CD4-positive, alpha-beta T cell (primary cell): ENCODE results near the gene RAB41. TPM values are rescaled to one million over a fixed set of nuclear protein-coding genes. Genes with fewer than 3 reads are reported as not detected.
"Not testable (repeated sequence)": the region's sequence is repeated elsewhere in the genome, so short reads cannot be mapped to it uniquely, and the experiment has no call there.

ENCODE experiments used
- ATAC-seq: fragments of 200-7000 bp; cut with Tn5 transposase; one replicate; pipeline ENCODE4 v1.10.0; 2022; ENCODE audit warnings: mild to moderate bottlenecking; ENCODE audit not compliant: poor library complexity
- CTCF ChIA-PET: fragments of 350-600 bp; sonication (Branson Sonifier 250); formaldehyde crosslinking; loops from one replicate; lab custom pipeline; 2021; ENCODE audit warnings: antibody characterized with exemption, inconsistent platforms; lab: Charles Lee
- POLR2A ChIA-PET: fragments of 350-600 bp; sonication (Branson Sonifier 250); formaldehyde crosslinking; loops from one replicate; lab custom pipeline; 2021; ENCODE audit warnings: antibody characterized with exemption, inconsistent platforms; lab: Charles Lee
- DNase-seq, 14 experiments: peaks; one replicate each; pipeline ENCODE4 v3.0.0-alpha.2; 2013 to 2020; ENCODE audit warnings: mixed read lengths in 2 of 14
- H3K27ac ChIP-seq, 2 donors: one replicate each; pipeline versions ENCODE4 v1.5.1 to v1.7.0; 2013; ENCODE audit warnings: low read length in 2 of 2, low read depth in 1 of 2, mild to moderate bottlenecking in 1 of 2
- H3K27me3 ChIP-seq, 2 experiments: 1 replicate in 1 of 2; 2 replicates in 1 of 2; pipeline versions ENCODE4 v1.6.1 to v1.7.0; 2013; ENCODE audit warnings: low read length in 2 of 2, control low read depth in 1 of 2, mild to moderate bottlenecking in 1 of 2, moderate library complexity in 1 of 2; ENCODE audit not compliant: insufficient read depth in 2 of 2, control insufficient read depth in 1 of 2
- H3K36me3 ChIP-seq: one replicate; pipeline ENCODE4 v1.6.1; 2013; ENCODE audit warnings: low read length, control low read depth; ENCODE audit not compliant: insufficient read depth
- H3K4me1 ChIP-seq: one replicate; pipeline ENCODE4 v1.6.1; 2013; ENCODE audit warnings: low read length, control low read depth; ENCODE audit not compliant: insufficient read depth
- H3K4me3 ChIP-seq: one replicate; pipeline ENCODE4 v1.5.1; 2013; ENCODE audit warnings: mild to moderate bottlenecking, low read length, moderate library complexity
- H3K9me3 ChIP-seq, 2 experiments: 1 replicate in 1 of 2; 2 replicates in 1 of 2; pipeline versions ENCODE4 v1.6.1 to v1.7.0; 2013; ENCODE audit warnings: low read length in 2 of 2, mild to moderate bottlenecking in 2 of 2, control low read depth in 1 of 2, moderate library complexity in 1 of 2; ENCODE audit not compliant: control insufficient read depth in 1 of 2, insufficient read depth in 1 of 2
- H3K27ac Mint-ChIP-seq: one replicate; pipeline ENCODE4 v1.8.0; 2020; ENCODE audit warnings: mixed read lengths
- H3K27me3 Mint-ChIP-seq: one replicate; pipeline ENCODE4 v1.8.0; 2021; ENCODE audit warnings: mixed read lengths
- H3K36me3 Mint-ChIP-seq: one replicate; pipeline ENCODE4 v1.8.0; 2021; ENCODE audit warnings: low read depth, mixed read lengths
- H3K4me1 Mint-ChIP-seq: one replicate; pipeline ENCODE4 v1.8.0; 2021; ENCODE audit warnings: low read depth, mixed read lengths
- H3K4me3 Mint-ChIP-seq: one replicate; pipeline ENCODE4 v1.8.0; 2020; ENCODE audit warnings: mild to moderate bottlenecking, mixed read lengths
- H3K9me3 Mint-ChIP-seq: one replicate; pipeline ENCODE4 v1.8.0; 2020; ENCODE audit warnings: mixed read lengths
- CTCF ChIP-seq: fragments of 200-600 bp; IDR thresholded peaks from one replicate; pipeline ENCODE4 v1.8.0; 2022; ENCODE audit warnings: antibody characterized with exemption, mild to moderate bottlenecking
- intact Hi-C, 2 experiments: fragments of 100-400 bp; cut with DNase I in 1 of 2; cut with micrococcal nuclease in 1 of 2; formaldehyde crosslinking; loops; one replicate each; pipeline versions ENCODE4 v1.15.1 to v1.9.0; 2023 to 2025; cut with DNase I, micrococcal nuclease
- total RNA-seq, 174 experiments: library from RNA in 2 of 174; stranded (reverse) in 2 of 174; gene quantifications; one replicate each; pipeline ENCODE4 v1.2.3 and lab custom pipeline; 2021 to 2026

The RAB41 gene
- total RNA-seq, 2 experiments from 2014 or later = not detected

GRCh38 chrX:70322784-70323183 is 40.8 kb downstream of the RAB41 start:
- TF ChIP-seq CTCF = no peak
- H3K4me3 ChIP-seq = no peak overlapping the region
- Mint-ChIP-seq H3K27me3 (no peaks in the 10 kb centered on the region), H3K4me3 (no peak overlapping the region), H3K4me1 (no peaks in the 10 kb centered on the region), H3K9me3 (no peaks in the 10 kb centered on the region), H3K36me3 (no peaks in the 10 kb centered on the region), H3K27ac (no peak overlapping the region)
- no peaks in the 10 kb centered on the region for H3K9me3 ChIP-seq
- no peaks in the 10 kb centered on the region for H3K4me1 ChIP-seq
- ATAC-seq (no peak), DNase-seq (no peak)
- H3K36me3 ChIP-seq = no peaks in the 10 kb centered on the region
- H3K27ac ChIP-seq = no peak overlapping the region
- ChIA-PET CTCF (no interaction called here), POLR2A (no interaction called here)
- intact Hi-C loops = no loop called here
- no peaks in the 10 kb centered on the region for H3K27me3 ChIP-seq

GRCh38 chrX:70323628-70324027 is 41.7 kb downstream of the RAB41 start:
- CTCF ChIA-PET, H3K4me3 ChIP-seq, H3K4me1 Mint-ChIP-seq, DNase-seq, H3K27ac ChIP-seq, POLR2A ChIA-PET, H3K36me3 ChIP-seq, H3K9me3 Mint-ChIP-seq, H3K36me3 Mint-ChIP-seq, ATAC-seq, H3K4me1 ChIP-seq, H3K27me3 ChIP-seq, H3K27ac Mint-ChIP-seq, H3K4me3 Mint-ChIP-seq, H3K9me3 ChIP-seq, H3K27me3 Mint-ChIP-seq, intact Hi-C loops: not testable (repeated sequence)

- H3K27me3 Mint-ChIP-seq = no peaks in the 10 kb centered on the region
- H3K4me1 Mint-ChIP-seq = no peaks in the 10 kb centered on the region
- intact Hi-C loops = no loop called here
- H3K27ac Mint-ChIP-seq = no peak overlapping the region
- no peaks in the 10 kb centered on the region for H3K9me3 Mint-ChIP-seq
- H3K4me3 Mint-ChIP-seq = no peak overlapping the region
- H3K36me3 ChIP-seq = no peaks in the 10 kb centered on the region
- no peaks in the 10 kb centered on the region for H3K9me3 ChIP-seq
- ATAC-seq (no peak), DNase-seq (no peak)
- TF ChIP-seq CTCF = no peak
- H3K27ac ChIP-seq = no peak overlapping the region
- H3K4me1 ChIP-seq = no peaks in the 10 kb centered on the region
- POLR2A ChIA-PET = no interaction called here
- no peaks in the 10 kb centered on the region for H3K36me3 Mint-ChIP-seq
- H3K4me3 ChIP-seq = no peak overlapping the region
- H3K27me3 ChIP-seq = no peaks in the 10 kb centered on the region
- CTCF ChIA-PET = no interaction called here
Measured at GRCh38 chrX:70324326-70324725, 42.4 kb downstream of the RAB41 start.

- no peaks in the 10 kb centered on the region for H3K4me1 Mint-ChIP-seq
- H3K27me3 Mint-ChIP-seq = no peaks in the 10 kb centered on the region
- intact Hi-C loops = loop anchor here (5.0 to 10.0 kb wide), 2 partner anchors 64 to 101 kb away; no protein-coding TSS in a partner anchor
- no peaks in the 10 kb centered on the region for H3K27me3 ChIP-seq
- no peaks in the 10 kb centered on the region for H3K36me3 Mint-ChIP-seq
- no peak overlapping the region for H3K4me3 ChIP-seq
- H3K9me3 Mint-ChIP-seq = no peaks in the 10 kb centered on the region
- no peaks in the 10 kb centered on the region for H3K4me1 ChIP-seq
- ChIA-PET POLR2A (no interaction called here), CTCF (no interaction called here)
- H3K27ac Mint-ChIP-seq = no peak overlapping the region
- TF ChIP-seq CTCF = no peak
- H3K36me3 ChIP-seq = no peaks in the 10 kb centered on the region
- H3K4me3 Mint-ChIP-seq = no peak overlapping the region
- no peak for DNase-seq
- H3K9me3 ChIP-seq = no peaks in the 10 kb centered on the region
- ATAC-seq = no peak
- no peak overlapping the region for H3K27ac ChIP-seq
Measured at GRCh38 chrX:70331161-70331560, 49.2 kb downstream of the RAB41 start.
